HG03060 (cell line): ENCODE data around the gene SIL1.

Experiments
- ATAC-seq: cut with Tn5 transposase; IDR thresholded peaks from one replicate; pipeline ENCODE4 v1.9.1; 2021; ENCODE audit warnings: low read depth, moderate number of reproducible peaks; ENCODE audit not compliant: unreplicated experiment

SIL1 gene

DNA sequence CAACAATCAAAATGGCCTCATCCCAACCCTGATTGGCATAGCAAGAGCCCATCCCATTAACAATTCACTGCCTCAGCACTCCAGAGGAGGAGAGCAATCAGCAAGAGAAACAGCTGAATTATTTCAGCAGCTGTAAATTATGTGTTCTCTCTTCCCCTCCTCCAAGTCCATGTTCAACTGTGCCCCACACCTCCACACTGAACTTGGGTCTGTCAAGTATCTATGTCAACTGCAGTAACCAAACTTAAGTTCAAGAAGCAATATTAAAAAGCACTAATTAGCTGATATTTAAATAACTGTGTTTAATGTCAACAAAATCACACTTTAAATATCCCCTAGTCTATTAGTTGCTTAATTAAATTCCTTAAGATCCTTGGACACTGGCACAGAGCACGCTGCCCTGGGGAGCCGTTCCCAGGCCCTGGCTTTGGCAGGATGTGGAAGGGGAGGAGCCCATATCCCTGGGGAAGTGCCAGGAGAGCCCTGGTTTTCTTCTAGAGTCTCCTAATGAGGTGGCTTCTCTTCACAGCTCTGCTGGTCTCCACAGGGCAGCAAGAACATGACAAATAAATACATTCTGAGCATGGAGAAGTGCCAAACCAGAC, 50.6 kb downstream of the SIL1 start:
- ATAC-seq = no peak

DNA sequence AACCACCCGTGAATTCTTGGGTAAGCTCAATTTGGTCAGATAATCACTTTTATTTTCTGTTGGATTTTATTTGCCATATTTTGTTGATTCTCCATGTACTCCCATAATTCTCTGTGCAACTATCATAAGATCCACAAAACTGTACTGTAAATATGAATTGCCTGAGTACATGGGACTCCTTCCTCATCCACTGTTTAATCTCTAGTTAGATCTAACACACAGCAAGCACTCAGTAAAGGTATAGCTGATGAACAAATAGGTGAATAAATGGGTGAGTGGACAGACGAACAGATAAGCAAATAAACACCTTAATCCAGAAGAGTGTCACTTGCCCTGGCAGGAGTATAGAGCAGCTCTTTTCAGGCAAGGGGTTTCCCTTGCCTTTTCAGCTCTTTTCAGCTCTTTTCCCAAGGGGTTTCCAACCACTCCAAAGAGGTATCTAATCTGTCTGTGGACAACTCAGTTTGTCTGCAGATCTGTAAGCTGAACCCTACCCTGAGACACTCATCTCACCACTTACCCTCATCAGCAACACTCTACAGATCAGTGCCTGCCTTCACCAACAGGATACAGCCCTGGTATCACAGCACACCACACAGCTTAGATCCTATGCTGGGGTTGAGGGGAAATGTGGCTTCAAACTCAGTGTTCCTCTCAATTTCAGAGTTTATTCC, 51.2 kb downstream of the SIL1 start:
- ATAC-seq = no peak

DNA sequence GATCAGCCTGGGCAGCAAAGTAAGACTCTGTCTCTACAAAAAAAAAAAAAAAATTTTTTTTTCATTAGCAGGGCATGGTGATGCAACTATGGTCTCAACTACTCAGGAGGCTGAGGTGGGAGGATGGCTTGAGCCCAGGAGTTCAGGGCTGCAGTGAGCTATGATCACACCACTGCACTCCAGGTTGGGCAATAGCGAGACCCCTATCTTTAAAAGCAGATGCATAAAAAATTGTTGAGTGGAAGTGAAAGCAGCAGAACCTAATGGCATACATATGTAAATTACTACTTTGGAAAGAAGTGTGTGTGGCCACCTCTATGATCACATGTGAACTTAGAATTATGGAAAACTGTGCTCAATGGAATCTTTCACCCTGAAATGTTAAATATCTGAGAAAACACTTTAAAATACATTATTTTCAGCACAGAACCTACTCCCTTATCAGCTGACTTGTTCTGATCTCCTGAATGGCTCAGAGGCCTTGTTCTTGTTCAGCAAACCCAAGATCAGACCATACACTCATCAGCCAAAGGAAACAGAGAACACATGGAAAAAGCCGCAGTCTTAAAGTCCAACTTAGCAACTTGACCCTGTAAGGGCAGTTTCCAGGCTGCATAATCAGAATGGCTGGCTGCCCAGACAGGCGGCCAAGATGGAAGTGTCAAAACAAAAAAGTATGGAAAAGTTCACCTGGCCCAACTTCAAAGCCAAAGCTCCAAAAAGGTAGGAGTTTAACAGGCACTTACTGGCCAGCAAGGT, 56.5 kb downstream of the SIL1 start:
- ATAC-seq = no peak

DNA sequence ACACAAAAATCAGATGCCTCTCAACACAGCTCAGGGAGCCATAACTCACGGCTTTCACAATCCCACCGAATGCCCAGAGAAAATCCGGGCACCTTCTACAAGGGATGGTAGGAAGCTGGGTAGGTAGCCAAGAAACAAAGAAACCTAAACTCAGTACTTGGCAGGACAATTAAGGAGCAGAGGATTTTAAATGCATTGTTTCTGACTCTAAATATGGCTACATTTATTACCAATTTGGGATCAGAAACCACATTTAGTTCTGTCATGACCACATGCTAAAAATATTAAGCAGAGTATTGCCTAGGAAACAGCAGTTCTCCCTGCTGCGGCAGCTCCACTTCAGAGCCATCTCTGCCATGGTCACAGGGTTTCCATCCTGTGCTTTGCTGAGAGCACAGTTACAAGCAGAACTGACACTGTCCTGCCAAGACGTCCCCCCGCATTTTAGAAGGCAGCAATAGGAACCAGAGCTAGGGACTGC, 57.5 kb downstream of the SIL1 start:
- no peak for ATAC-seq

DNA sequence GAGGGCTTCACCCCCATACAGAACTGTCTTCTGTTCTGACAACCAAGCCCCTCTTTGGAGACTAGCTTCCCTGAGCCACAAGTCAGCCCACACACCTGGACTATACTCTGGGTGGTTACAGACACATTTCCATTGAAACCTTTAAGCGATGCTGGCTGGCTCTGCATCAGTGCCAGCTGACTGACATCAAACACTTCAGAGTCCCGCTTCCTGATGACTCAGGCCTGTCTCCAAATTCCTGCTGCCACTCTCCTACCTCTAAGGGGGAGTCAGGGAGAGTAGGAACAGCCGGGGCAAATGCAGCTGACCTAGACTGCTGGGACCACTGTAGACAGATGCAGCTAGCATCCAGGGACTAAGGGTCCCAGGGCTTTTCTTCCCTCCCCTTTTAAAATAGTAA, 59.4 kb downstream of the SIL1 start:
- ATAC-seq = no peak

DNA sequence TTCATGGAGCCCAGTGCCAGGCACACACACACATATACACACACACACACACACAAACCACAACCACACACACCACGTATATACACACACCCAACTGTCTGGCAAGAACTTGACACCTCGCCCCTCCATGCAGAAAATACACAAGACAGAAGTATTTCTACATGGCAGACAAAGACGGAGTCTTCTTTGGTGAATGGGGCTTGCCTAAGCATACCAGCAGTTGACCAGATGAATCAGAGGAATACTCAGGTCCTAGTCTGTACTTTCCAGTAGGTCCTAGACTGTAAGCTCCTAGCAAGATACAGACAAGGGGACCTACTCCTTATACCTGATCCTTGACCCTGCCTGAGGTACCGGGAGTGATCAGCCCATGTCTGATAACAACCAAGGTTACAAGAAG, 60.1 kb downstream of the SIL1 start:
- ATAC-seq = no peak

DNA sequence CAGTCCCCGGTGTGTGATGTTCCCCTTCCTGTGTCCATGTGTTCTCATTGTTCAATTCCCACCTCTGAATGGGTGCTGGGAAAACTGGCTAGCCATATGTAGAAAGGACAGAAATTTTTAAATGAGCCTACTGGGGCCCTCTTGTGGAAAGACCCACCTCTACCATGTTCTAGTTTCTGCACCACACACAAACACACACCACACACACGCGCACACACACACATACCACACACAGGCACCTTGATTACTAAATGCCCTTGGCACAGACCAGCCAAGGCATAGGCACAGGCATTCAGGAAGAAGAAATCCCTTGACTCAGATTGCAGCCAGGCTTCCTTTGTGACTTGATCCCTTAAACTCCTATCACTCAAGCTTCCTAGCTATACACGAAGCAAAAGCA, 60.5 kb downstream of the SIL1 start:
- no peak for ATAC-seq

DNA sequence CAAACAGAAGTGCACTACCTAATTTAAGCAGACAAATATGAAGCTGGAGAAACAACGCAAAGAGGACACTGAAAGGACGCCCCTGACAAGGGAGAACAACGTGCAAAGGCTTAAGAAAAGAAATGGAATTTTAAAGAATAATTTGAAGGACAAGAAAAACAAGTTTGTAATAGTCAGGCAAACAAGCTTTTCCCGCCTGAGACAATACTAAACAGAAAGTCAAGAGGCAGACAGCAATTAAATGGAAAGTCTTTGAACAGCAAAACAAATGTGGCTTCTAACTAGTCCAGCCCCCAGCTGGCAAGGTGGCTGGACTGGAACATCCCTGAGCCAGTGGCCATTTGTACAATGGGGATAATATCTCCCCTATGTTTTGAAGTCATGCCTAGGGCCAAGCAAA, 63.3 kb downstream of the SIL1 start:
- ATAC-seq = no peak

DNA sequence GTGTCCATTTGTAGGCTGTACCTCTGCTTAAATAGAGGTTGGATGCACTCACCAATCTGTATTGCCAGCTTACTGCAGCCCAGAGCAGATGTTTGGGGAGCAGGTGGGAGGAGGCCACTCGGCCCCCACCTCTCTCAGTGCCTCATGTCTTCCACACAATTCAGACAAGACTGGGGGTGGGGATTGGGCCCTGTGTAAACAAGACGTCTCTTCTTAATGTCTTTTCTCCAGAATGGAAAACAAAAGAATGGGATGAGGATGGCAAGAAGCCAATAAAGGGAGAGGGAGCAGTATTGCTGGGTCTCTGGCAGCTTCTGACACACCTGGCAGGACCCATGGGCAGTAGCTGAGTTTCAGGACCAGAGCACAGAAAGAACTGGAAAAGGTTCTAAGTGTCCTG, 64.9 kb downstream of the SIL1 start:
- no peak for ATAC-seq

DNA sequence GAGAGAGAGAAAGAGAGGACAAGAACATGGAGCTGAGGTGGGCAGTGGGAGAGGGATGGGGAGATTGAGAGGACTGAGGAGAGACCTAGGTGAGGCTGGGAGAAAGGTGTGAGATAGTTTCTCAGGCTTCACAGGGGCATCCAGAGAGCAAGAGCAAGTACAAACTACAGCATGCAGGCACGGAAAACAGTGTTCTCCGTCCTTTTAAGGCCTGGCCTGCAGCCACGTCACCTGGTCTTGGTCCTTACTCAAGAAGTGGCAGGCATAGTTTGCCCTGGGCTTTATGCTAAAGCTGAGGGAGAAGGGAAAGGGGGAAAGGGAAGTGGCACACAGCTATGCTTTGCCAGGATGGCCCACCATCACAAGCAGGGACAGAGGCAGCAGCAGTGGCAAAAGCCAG, 65.7 kb downstream of the SIL1 start:
- no peak for ATAC-seq

DNA sequence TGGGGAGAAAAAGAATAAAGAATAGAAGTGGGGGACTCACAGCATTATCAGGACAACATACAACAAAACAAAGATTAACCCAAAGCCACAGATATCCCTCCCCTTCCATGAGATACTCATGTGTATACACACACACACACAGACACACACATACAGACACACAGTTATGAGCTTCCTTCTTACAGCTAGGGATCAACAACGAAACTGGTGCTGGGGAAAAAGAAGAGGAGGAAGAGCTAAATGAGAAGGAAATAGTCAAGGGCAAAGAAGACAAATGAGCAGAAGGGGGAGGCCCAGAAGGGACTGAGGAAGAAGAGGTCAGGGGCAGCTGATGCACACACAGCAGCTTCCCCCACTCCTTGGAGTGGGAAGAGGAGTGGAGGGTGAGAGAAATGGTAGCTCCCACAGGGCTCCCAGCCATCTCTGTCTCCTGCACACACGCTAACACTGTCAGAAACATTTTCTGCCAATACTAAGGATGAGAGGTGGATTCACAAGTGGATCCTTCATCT, 66.2 kb downstream of the SIL1 start:
- no peak for ATAC-seq

DNA sequence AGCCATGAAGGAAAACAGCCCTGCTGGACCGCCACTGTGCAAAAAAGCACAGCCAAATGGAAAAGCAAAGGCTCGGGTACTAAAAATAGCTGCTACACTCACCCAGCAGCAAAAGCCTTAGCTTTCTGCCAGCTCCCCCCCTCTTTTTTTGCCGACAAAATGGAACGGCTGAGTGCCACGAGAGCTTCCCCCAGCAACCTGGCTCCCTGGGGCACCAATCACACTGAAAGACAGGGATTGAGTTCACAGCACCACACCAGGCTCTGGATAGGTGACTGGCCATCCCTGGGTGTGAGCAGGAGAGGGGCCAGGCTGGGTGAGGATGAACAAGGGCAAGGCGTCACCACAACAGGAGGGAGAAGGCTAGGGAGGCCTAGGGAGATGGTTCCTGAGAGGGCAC, 66.7 kb downstream of the SIL1 start:
- ATAC-seq = no peak

DNA sequence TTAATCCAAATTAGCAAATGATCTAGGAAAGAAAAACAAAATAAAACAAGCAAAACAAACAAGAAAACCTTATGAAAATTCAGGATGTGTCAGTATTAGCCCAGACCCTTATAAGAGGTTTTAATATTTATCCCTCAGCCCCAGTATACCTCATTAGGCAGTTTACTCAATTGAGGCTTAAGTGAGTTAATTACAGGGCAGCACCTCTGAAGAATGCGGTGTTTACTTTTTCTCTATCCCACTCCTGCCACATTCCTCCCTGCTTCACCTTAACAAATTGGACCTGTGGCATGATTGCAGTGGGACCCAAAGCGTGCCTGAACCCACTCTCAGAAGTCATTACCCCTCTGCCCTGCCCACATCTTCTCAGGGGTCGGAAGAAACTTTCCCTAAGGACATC, 67.1 kb downstream of the SIL1 start:
- no peak for ATAC-seq

DNA sequence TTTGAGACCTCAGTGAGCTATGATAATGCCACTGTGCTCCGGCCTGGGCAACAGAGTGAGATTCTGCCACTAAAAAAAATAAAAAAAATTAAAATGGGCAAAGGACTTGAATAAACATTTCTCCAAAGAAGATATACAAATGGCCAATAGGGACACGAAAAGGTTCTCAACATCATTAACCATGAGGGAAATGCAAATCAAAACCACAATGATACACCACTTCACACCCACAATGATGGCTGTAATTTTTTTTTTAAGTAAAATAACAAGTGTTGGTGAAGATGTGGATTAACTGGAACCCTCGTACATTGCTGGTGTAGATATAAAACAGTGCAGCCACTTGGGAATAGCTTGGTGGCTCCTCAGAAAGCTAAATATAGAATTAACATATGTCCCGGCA, 68.0 kb downstream of the SIL1 start:
- no peak for ATAC-seq

DNA sequence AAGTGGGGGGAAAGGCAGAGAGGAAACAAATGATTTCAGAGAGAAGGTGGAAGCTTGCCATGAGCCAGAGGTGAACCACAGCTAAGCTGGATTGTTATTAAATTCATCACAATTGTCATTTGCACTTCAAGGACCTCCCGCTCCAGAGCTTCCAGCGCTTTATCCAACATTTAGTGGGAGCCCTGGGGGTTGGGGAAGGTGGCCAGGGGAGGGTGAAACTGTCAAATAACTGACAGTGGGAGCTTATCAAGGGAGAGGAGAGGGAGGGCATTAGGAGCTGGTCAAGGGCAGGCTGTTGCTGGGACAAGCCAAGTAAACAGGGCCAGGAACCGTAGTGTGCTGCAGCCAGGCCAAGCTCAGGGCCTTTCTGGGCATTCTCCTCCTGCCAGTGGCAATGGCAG, 71.5 kb downstream of the SIL1 start:
- no peak for ATAC-seq

DNA sequence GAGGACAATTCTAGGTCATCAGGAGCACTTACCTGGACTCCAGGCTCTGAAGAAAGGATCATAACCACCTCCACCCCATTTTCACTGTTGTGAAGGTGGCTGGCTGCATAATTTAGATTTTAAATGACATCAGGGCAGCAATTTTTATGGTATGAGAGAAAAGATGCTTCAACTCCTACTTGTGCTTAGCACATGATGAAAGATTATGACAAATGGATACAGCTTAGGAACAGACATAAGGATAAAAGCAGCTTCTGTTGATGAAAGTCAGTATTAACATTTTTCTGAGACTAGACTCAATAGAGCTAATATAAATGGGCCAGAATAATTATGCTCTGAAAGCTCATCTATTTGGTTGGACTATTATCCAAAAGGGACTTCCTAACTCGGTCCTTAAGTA, 72.2 kb downstream of the SIL1 start:
- ATAC-seq = no peak

DNA sequence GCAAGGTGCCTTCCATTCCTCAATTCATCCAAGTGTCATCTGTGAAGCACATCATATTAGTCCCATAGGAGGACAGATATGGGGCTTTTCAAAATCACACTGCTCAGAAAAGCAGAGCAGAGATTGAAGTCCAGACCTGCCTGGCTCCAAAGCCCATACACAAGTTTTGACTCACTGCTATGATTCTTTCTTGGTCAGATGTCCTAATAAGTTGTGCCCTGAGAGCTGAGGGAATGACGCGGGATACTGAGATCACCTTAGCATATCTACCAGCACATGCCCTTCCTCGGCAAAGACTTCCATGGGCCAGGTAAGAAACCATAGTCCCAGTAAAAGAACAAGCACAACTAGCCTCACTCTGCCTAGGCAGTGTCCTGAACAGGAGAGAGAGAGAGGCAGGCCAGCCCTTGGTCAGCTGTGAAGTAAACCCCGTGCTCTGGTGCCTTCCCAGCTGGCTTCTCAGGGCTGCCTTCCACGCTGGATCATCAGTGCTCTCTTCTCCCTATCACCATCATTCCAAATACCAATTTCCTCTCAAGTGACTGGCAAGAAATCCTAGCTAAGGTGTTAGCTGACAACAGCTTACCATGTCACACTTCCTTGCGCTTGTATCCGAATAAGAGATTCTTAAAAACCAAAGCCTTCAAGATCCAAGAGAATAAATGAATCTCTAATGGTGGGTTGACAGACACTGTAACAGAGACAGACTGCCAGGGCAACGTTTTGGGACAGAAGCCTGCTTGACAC, 73.2 kb downstream of the SIL1 start:
- no peak for ATAC-seq

DNA sequence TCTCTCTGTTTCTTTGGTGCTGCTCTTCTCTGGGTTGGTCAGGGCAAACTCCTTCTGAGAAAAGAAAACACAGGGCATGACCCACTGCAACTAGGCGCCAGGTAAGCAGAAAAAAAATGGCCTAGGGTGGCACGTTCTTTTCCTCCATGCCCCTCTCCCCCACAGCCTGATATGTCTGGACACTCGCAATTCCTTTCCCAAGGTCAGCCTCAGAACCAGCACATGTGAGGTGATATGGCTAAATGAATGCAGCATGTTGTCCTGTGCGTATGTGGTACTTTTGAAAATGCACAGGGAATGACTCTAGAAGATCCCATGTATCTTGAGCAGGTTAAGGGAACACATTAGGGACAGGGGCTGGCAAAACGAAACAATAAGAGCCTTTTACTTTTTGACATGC, 77.0 kb downstream of the SIL1 start:
- ATAC-seq = no peak

DNA sequence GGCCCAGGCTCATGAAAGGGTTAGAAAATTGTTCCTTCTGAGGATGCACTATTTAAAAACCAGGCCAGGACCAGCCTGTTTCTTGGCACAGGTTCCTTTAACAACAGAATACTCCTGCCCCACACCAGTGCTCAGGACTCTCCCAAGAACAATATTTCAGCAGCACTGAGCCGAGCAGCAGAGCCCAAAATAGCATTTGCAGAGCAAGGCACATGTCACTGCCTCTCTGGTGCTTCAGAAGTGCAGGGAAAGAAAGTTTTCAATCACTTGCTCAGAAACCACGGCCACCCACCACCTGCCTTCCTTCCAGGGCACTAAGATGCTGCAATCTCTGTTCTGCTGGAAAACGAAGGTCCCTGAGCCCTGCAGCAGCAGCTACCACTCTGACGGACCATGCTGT, 77.6 kb downstream of the SIL1 start:
- no peak for ATAC-seq

DNA sequence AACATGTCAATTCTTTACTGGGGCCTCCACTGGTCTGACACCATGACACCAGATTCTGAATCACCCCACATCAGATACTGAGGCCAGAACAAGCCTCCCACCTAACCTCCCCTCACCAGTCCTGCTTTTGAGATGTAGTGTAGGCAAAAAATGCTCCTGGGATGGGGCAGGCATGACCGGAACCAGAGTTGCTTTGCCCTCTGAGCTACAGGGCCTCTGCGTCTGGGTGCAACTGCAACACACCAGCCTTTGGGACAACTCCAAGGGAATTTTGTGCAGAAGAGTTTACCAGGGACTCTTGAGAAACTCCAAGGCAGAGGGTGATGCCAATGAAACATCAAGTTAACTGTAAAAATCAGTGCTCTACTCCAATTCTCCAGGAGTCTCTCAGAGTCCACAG, 79.4 kb downstream of the SIL1 start:
- ATAC-seq = no peak

DNA sequence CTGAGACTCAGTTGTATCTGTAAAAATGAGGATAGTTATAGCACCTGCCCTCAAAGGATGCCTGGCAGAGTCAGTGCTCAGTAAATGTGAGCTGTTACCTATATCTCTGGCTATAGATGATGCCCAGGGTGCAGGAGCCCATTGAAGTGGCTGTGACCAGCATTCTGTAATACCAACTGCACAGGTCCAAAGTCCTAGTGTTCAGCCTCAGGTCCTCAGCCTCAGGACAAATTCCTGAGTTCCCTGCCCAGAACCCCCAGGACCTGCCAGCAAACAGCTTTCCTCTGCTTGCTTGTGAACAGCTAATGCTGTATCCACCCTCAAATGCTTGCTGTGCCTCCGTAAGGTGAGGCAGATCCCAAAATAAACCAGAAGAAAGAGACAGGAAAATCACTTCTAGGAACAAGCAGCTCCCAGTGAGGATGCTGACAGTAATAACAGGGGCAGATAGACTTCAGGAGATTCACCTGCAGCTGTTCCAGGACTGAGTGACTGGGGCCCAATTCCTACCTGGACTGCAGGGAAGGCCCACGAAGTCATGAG, 80.8 kb downstream of the SIL1 start:
- no peak for ATAC-seq
